ENCODE results near the gene TMEM30B. TPM values are rescaled to one million over a fixed set of nuclear protein-coding genes. Genes with fewer than 3 reads are reported as not detected.

Gene TMEM30B
- total and polyA plus RNA-seq, 7 donors, result 0.54 to 21.0 (median 1.4) TPM

GRCh38 chr14:61233436-61233956 is 47.6 kb downstream of the TMEM30B start:
- H3K36me3 ChIP-seq, result no peaks in the 10 kb centered on the region
- no peaks in the 10 kb centered on the region for H3K9me3 ChIP-seq
- no peaks in the 10 kb centered on the region for H3K27me3 ChIP-seq
- H3K27ac ChIP-seq, result no peak overlapping the region
- DNase-seq, result no peak
- TF ChIP-seq CTCF (IDR thresholded peaks at IDR 0.05), result no peak
- TF ChIP-seq POLR2AphosphoS5 (IDR thresholded peaks at IDR 0.05), result no peak
- no peak for TF ChIP-seq POLR2A (IDR thresholded peaks at IDR 0.05)
- TF ChIP-seq EP300 (IDR thresholded peaks at IDR 0.05), result no peak
- intact Hi-C loops (cut with DNase I), result no loop called here
- WGBS, 2 donors, result 38 to 67% methylated on average over 3 of the region's 3 CpGs
- H3K4me3 ChIP-seq, result no peak overlapping the region
- H3K4me1 ChIP-seq, result peaks cover 0 to 4% (median 0%) of the 10 kb centered on the region in 4 donors

- no peaks in the 10 kb centered on the region for H3K9me3 ChIP-seq
- no peak overlapping the region for H3K27ac ChIP-seq
- no peaks in the 10 kb centered on the region for H3K36me3 ChIP-seq
- DNase-seq, result no peak
- H3K4me3 ChIP-seq, result no peak overlapping the region
- no peaks in the 10 kb centered on the region for H3K27me3 ChIP-seq
- peaks cover 0 to 4% (median 0%) of the 10 kb centered on the region in 4 donors for H3K4me1 ChIP-seq
- WGBS, 2 donors, result 80 to 84% methylated on average over 4 of the region's 4 CpGs
- no peak for TF ChIP-seq EP300 (IDR thresholded peaks at IDR 0.05)
- no peak for TF ChIP-seq CTCF (IDR thresholded peaks at IDR 0.05)
- no peak for TF ChIP-seq POLR2A (IDR thresholded peaks at IDR 0.05)
- no peak for TF ChIP-seq POLR2AphosphoS5 (IDR thresholded peaks at IDR 0.05)
- intact Hi-C loops (cut with DNase I), result no loop called here
Observed at GRCh38 chr14:61231810-61232209, 49.3 kb downstream of the TMEM30B start.

GRCh38 chr14:61229981-61230380 is 51.2 kb downstream of the TMEM30B start:
- intact Hi-C loops (cut with DNase I), result no loop called here
- WGBS, 2 donors, result 72 to 77% methylated on average over 4 of the region's 4 CpGs
- Histone ChIP-seq H3K27ac (no peak overlapping the region), H3K9me3 (no peaks in the 10 kb centered on the region), H3K4me1 (peaks cover 0 to 4% (median 0%) of the 10 kb centered on the region in 4 donors), H3K27me3 (no peaks in the 10 kb centered on the region), H3K36me3 (no peaks in the 10 kb centered on the region), H3K4me3 (no peak overlapping the region)
- no peak for DNase-seq
- TF ChIP-seq POLR2A (IDR thresholded peaks at IDR 0.05) (no peak), EP300 (IDR thresholded peaks at IDR 0.05) (no peak), POLR2AphosphoS5 (IDR thresholded peaks at IDR 0.05) (no peak), CTCF (IDR thresholded peaks at IDR 0.05) (no peak)

- peaks cover 0 to 4% (median 0%) of the 10 kb centered on the region in 4 donors for H3K4me1 ChIP-seq
- H3K27ac ChIP-seq, result no peak overlapping the region
- H3K27me3 ChIP-seq, result no peaks in the 10 kb centered on the region
- H3K9me3 ChIP-seq, result no peaks in the 10 kb centered on the region
- H3K36me3 ChIP-seq, result no peaks in the 10 kb centered on the region
- WGBS, 2 donors, result 56 to 65% methylated on average over 6 of the region's 6 CpGs
- DNase-seq, result no peak
- intact Hi-C loops (cut with DNase I), result no loop called here
- TF ChIP-seq CTCF (IDR thresholded peaks at IDR 0.05) (no peak), POLR2A (IDR thresholded peaks at IDR 0.05) (no peak), EP300 (IDR thresholded peaks at IDR 0.05) (no peak), POLR2AphosphoS5 (IDR thresholded peaks at IDR 0.05) (no peak)
- no peak overlapping the region for H3K4me3 ChIP-seq
Observed at GRCh38 chr14:61229475-61229888, 51.7 kb downstream of the TMEM30B start.
